GM18511 (cell line): ENCODE results near the gene BTBD1.
A peak's percentile ranks its signal among the peaks of the same experiment; 100 is the strongest.

Experiments
- ATAC-seq: cut with Tn5 transposase; IDR thresholded peaks from one replicate; pipeline ENCODE4 v1.9.1; 2021; ENCODE audit warnings: mild to moderate bottlenecking, moderate library complexity; ENCODE audit not compliant: unreplicated experiment

The BTBD1 gene

DNA sequence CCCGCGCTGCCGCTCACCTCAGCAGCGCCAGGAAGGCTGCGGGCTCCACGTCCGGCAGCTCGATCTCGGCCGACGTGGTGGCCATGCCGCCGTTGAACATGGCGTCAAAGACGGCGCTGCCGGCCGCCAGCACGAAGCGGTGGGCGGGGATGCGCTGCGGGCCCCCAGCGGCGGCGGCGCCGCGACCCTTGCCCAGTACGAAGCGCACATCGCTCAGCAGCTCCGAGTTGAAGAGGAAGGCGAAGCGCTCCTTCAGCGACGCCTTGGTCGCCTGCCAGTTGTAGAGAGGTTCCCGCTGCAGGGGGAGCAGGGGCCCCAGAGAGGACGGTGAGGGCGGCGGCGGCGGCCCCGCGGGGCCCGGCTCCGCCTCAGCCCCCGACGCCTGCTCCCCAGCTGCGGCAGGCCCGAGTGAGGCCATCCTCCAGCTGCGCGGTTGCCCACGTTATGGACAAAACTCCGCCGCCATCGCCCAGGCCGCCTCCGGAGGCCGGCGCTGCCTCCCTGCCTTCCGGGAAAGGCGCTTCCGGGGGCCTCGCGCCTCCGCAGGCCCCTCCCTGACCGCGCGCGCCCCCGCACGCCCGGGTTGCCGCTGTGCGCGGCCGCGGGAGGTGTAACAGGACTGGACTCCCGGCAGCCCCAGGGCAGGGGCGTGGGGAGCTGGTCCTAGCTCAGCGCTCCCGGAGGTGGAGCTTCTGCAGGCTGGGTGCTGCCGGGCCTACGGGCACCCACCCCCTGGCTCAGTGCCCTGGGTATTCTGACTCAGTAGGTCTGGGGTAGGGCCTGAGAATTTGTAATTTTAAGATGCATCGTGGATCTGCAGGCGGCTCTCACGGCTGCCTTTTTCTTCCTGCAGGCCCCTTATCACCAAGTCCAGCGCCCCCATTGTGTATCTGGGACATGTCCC, at the start of gene BTBD1:
TSS of gene BTBD1 (minus strand) at position 519 of the 904 bp plus-strand sequence. CDS start at position 418, 101 bp downstream.
- ATAC-seq = peak; percentile 86

- ATAC-seq = peak; percentile 78
These were observed 48.9 kb upstream of the BTBD1 start for GRCh38 chr15:83115831-83116565.

DNA sequence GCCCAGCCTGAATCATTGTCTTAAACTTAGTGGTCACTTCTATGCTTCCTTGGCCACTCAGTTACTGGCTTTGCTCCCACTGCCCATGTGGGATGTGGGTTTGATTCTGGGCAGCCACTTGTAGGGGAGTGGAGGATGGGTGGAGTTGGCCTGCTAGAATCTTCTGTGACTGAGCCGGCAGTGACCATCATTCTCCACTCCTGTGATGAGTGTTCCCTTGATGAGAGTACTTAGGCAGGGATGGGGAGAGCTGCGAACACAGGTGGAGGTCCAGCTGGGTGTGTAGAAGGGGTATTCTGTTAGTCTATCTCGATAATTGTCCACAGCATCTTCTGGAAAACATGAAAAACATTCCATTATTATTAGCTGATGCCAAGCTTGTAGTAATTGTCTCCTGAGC, 48.4 kb upstream of the BTBD1 start:
- no peak for ATAC-seq

GRCh38 chr15:83114856-83115255, 47.8 kb upstream of the BTBD1 start:
- ATAC-seq = no peak

DNA sequence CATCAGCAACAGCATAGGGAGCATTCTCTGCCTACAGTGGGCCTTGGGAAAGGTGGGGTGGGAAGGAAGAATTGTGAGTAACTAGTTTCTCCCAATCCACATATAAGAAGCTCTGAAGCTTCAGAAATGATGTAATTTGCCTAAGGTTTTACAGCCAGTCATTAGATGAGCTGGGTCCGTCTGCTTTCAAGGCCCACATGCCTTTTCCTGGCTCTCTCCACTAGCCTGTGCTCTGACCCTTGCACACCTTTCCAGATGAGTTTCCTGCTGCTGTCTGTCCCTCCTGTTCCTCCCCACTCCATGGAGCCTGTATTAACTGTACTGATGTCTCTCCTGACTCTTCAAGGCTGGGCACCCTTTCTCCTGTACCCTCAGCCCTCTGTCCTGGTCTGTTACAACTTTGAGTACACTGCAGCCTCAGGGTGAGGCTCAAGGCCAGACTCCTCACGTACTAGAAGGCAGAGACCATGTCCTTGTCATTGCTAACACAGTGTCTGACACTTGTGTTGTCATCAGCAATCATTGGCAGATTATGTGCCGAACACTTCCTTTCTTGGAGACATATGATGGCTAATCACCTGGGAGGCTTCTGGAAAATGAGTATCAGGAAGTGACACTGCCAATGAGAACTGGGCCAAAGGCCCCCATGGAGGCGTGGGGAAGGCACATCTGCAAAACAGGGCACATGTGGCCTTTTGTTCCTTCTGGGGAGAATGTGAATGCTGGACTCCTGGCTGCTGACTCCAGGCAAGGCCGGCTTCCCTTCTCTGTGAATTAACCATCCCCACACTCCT, 47.0 kb upstream of the BTBD1 start:
- no peak for ATAC-seq

DNA sequence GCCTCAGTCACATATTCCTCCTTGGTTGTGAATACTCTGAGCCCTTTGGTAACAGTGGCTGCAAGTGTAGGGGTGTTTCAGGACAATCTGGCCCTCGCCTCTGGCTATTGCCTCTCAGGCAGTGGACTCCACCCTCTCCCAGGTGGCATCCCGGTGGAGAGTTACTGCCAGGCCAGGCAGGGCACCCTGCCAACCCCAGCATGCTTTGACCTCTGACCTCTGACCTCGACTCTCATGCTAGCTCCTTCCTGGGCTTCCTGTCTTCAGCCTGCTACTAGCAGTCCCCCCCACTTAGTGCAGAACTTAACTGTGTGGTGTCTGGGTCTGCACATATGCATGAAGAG, 45.9 kb upstream of the BTBD1 start:
- ATAC-seq = no peak

- ATAC-seq = no peak
These were observed 45.3 kb upstream of the BTBD1 start for GRCh38 chr15:83112233-83112955.

DNA sequence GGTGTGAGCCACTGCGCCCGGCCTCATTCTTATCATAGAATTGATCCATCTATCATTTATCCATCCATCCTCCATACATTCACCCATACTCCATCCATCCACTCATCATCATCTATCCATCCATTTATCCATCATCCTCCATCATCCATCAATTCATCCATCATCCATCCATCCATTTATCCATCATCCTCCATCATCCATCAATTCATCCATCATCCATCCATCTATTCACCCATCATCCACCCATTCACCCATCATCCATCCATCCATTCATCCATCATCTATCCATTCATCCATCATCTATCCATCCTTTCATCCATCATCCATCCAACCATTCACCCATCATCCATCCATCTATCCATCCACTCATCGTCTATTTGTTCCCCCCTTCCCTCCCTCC, 44.1 kb upstream of the BTBD1 start:
- ATAC-seq = no peak

DNA sequence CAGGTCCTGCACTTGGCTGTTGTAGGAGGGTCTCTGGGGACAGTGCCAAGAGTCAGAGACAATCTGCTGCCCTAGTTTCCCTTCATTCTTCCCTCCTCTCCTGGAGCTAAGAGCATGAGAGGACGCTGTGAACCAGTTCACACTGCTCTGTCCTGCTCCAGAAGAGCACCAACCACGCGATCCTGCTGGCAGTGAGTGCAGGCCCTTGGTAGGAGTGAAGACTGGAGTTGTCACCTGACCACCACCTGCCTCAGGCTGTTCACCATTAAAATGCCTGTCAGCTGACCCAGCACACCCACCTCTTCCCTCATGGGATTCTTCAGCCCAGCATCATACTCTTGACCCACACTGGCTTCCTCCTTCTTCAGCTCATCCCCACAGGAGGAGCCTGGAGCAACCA, 43.3 kb upstream of the BTBD1 start:
- ATAC-seq = no peak

DNA sequence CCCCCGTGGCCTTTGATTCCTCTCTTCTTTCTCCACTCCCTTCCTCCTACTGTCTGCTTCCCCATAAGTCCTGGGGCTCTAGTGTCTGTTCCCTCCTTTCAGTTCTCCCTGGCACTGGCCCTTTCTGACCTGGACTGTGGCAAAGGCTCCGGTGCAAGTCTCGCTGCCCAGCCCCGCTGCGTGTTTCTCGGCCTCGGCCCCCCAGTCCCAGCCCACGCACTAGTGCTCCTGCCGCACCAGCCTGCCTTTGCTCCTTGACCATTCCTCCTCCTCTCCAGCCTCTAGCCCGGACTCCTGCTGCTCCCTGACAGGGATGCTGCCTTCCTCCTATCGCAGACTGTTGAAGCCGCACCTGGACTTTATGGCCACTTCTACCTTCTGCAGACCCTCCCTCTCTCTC, 42.5 kb upstream of the BTBD1 start:
- no peak for ATAC-seq

GRCh38 chr15:83108266-83109219, 41.5 kb upstream of the BTBD1 start:
- peak; percentile 77 for ATAC-seq

GRCh38 chr15:83107841-83108181, 40.8 kb upstream of the BTBD1 start:
- ATAC-seq = peak; percentile 18

DNA sequence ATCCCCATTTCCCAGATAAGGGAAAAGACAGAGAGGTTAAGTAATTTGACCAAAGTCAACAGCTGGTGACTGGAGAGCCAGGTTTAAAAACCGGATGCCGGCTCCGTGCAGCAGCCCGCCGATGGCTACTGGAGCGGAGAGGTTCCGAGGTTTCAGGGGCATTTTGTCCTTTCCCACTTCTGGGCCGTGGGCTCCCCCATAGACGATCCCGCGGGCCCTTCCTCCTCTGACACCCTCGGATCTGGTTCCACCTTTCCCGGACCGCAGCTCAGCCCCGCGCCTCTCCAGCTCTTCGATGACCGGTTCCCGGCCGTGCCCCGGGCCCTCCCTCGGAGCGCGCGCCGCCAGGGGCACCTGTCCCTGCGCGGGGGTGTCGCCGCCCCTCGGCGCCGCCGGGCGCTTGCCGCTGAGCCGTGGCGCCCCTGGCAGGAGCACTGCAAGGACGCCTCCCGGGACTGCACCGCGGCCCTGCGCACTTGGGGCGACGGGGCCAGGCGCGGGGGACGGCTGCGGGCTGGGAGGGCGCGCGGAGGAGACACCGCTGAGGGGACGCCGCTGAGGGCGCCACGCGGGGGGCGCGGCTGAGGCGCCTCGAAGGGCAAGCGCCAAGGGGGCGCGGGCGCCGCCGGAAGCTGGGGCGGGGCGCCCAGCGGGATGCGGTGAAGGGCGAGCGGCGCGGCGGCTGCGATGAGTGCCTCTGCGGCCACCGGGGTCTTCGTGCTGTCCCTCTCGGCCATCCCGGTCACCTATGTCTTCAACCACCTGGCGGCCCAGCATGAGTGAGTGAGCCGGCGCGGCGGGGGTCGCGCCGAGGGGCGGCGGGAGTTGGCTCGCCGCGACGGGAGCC, 40.2 kb upstream of the BTBD1 start, which contains the start of gene TM6SF1:
TSS of gene TM6SF1 (plus strand) at position 652 of the 847 bp plus-strand sequence. CDS start at position 688, 36 bp downstream.
- ATAC-seq = peak; percentile 45

- ATAC-seq = no peak
These were observed 38.4 kb upstream of the BTBD1 start for GRCh38 chr15:83105440-83105839.

DNA sequence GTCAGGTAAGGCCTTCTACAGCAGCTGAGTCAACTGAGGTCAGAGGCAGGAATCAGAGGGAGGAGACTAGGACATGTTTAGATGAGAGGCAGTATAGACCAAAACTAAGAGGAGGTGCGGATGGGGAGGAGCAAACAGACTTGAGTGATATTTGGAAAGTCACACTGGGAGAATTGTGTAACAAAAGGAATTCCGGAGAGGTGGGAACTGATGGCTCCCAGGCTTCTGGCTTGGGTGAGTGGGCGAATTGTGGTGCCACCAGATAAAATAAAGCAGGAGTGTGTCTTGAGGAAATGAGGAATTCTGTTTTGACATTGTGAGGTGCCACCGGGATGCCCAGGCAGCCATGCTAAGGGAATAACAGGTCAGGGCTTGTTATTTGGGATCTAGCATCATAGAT, 37.1 kb upstream of the BTBD1 start:
- no peak for ATAC-seq

DNA sequence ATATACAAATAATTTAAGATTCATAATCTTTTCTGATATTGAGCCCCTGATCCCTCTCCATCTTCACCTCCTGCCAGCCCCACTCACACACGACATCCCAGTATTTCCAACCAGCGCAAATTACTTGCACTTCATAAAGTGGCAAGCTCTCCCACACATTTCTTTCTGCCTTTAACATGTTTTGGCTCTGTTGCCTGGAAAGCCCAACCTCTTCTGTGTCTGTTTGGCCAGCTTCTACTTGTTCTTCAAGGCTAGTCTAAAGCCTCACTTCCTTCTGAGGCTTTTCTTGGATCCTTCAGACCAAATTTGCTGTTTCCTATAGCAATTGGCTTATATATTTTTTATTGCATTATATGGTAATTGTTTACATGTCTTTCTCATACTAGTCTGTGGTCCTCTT, 35.3 kb upstream of the BTBD1 start:
- no peak for ATAC-seq

DNA sequence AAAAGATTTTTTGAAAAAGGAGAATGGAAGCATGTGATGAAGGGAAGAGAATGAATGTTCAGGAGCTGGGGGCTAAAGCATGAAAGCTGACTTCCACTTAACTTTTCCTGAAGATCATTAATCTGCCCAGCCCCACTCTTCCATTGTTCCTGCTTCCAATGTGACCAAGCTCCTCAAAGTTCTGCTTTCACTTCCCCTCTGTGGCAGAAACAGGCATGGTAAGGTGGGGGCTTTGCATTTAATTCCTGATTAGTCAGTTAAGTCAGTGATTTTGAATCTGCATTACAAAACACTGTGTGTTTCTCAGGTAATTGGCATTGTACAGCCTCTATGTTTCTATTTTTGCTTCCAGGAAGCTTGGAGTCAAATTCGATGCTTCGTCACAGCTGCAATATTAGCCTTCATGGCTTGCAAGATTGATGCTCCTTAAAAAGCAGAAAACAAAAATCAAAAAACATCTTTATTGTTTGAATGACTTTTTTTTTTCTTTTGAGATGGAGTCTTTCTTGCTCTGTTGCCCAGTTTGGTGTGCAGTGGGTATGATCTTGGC, 33.1 kb upstream of the BTBD1 start:
- ATAC-seq = no peak

DNA sequence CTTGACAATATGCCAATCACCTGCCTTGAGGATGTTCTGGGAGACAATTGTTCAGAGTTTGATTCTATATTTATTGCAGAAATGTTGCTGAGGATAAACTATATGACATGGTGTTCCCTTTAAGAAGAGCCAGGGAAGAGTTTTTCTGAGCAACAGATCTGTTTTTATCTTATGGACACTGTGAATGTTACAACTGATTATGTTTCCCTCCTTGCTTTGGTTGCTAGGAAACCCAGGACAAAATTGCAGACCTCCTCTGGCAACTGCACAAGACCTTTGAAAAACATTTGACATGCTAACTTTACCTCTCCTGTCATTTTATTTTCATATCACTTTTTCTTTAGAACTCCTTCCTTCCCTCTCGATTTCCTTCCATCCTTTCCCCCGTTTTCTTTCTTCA, 32.2 kb upstream of the BTBD1 start:
- no peak for ATAC-seq
